Heart right ventricle (tissue), 16 donors: ENCODE data around the gene NTSR1. TPM values are rescaled to one million over a fixed set of nuclear protein-coding genes. Genes with fewer than 3 reads are reported as not detected.

Source experiments
- ATAC-seq, 8 donors: fragments of 200-7000 bp; cut with Tn5 transposase; one replicate each; pipeline ENCODE4 v1.9.1; 2020; ENCODE audit warnings: mild to moderate bottlenecking in 8 of 8, moderate library complexity in 8 of 8, moderate number of reproducible peaks in 1 of 8
- DNase-seq, 2 donors: peaks; one replicate each; pipeline ENCODE4 v3.0.0-alpha.2; 2020
- H3K27ac ChIP-seq, 10 donors: fragments of 200-600 bp; sonication (generic) in 2 of 10; one replicate each; pipeline versions ENCODE4 v1.5.0 to v1.8.0; 2020 to 2022; ENCODE audit warnings: mild to moderate bottlenecking in 3 of 10
- H3K27me3 ChIP-seq, 7 donors: fragments of 200-600 bp; one replicate each; pipeline ENCODE4 v1.8.0; 2021 to 2022; ENCODE audit warnings: mild to moderate bottlenecking in 2 of 7
- H3K36me3 ChIP-seq, 9 donors: fragments of 200-600 bp; sonication (generic) in 1 of 9; one replicate each; pipeline versions ENCODE4 v1.5.0 to v1.8.0; 2020 to 2022; ENCODE audit warnings: mild to moderate bottlenecking in 2 of 9
- H3K4me1 ChIP-seq, 9 donors: fragments of 200-600 bp; sonication (generic) in 1 of 9; one replicate each; pipeline versions ENCODE4 v1.5.0 to v1.8.0; 2020 to 2022; ENCODE audit warnings: mild to moderate bottlenecking in 4 of 9
- H3K4me3 ChIP-seq, 10 donors: fragments of 200-600 bp; sonication (generic) in 2 of 10; one replicate each; pipeline versions ENCODE4 v1.5.0 to v1.8.0; 2020 to 2022; ENCODE audit warnings: mild to moderate bottlenecking in 7 of 10, moderate library complexity in 2 of 10
- H3K9me3 ChIP-seq, 11 donors: fragments of 200-600 bp in 10 of 11; sonication (generic) in 2 of 11; one replicate each; pipeline versions ENCODE4 v1.5.0 to v1.8.0; 2013 to 2022; ENCODE audit warnings: mild to moderate bottlenecking in 2 of 11, control low read depth in 1 of 11, moderate library complexity in 1 of 11
- WGBS, 2 donors: extraction: QIAGEN DNeasy Blood & Tissue Kit; methylation state at CpG; one replicate each; pipeline ENCODE4 v1.1.7; 2013; ENCODE audit warnings: inconsistent platforms in 1 of 2; 5-methylcytosine and 5-hydroxymethylcytosine counted together
- intact Hi-C, 10 donors: fragments of 100-400 bp; cut with DNase I; formaldehyde crosslinking; loops; one replicate each; pipeline versions ENCODE4 v1.11.1 to v1.14.2; 2022
- polyA plus RNA-seq, 2 donors: library from polyadenylated mRNA; stranded (reverse); fragments of 200-250 nt; gene quantifications; one replicate each; pipeline ENCODE4 v1.2.3, GENCODE V29; 2013
- total RNA-seq, 10 donors: library from RNA; stranded (reverse); fragmentation: NEBNext Ultra II Directional in 3 of 10; extraction: Animal tissue kit (Norgen Biotek cat#: 25700) in 3 of 10; gene quantifications; one replicate each; pipeline versions ENCODE4 v1.2.1 to v1.2.4, GENCODE V29; 2021 to 2023
- TF ChIP-seq, protein P1 (sequence below), 9 donors: fragments of 200-600 bp; sonication (generic) in 2 of 9; IDR thresholded peaks; one replicate each; pipeline versions ENCODE4 v1.5.0 to v1.8.0; 2021 to 2022; ENCODE audit warnings: antibody characterized with exemption in 9 of 9, mild to moderate bottlenecking in 5 of 9, moderate library complexity in 1 of 9
- donor health status: Arrhythmogenic right ventricular cardiomyopathy.
- donor health status: ischemic (EF 13 %, LVEDD 7.1; RV severe dilation, severe dysfunction).
- donor health status: healthy with polysubstance abuse.
- donor health status: DM: no; HTN: yes; CAD: no.
- donor health status: DM: no; HTN: no; CAD: no.
- donor health status: ischemic (EF 25% LVEDD 6.9; RV normal size, moderate dysfunction).
- donor health status: ischemic (EF 25% LVEDD 5.7; RV mildly dilated, moderate dysfunction).
- donor health status: healthy.
- donor health status: DM: yes; HTN: yes; CAD: no.
- donor health status: Ischemic cardiomyopathy.
- donor health status: ischemic (EF 35%, LVEDD 5.7; RV mildly dilated, moderate dysfunction).
- donor health status: nonischemic (EF 11% LVEDD 7.7; RV severe dilation, severe dysfunction).
- donor health status: DM: yes; HTN: yes; CAD: no.
- donor health status: PGD.
- donor health status: ischemic (EF 29% LVEDD 5.4; RV normal size, mild dysfunction).
- donor health status: nonischemic (EF 23%, LVEDD 6.1; RV moderate dilation, normal function).

NTSR1 gene
- total and polyA plus RNA-seq, 12 donors = 0.08 TPM; not detected in 10

DNA sequence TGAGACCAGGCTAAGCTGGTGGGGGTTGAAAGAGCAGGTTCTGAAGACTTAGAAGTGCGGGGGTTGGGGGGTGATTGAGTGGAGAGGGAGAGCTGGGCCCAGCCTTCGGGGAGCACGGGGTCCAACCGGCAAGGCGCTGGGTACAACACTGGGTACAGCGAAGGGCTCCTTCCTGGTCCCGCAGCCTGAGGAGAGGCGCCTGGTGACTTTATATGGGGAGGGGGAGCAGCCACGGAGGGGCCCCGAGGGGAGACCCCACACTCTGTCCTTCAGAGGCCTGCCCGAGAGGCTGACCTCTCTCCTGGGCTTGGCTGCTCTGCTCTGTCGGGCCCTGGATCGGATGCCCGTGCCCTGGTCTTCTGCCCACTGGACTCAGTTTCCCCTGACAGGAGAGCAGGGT is 10.4 kb upstream of the NTSR1 start:
- ATAC-seq (no peak), DNase-seq (peak in 1 of 2 donors; percentile 5)
- no peaks in the 10 kb centered on the region for H3K9me3 ChIP-seq
- intact Hi-C loops = no loop called here
- peaks cover 0 to 18% (median 8%) of the 10 kb centered on the region in 7 donors for H3K27me3 ChIP-seq
- TF ChIP-seq, protein P1, sequence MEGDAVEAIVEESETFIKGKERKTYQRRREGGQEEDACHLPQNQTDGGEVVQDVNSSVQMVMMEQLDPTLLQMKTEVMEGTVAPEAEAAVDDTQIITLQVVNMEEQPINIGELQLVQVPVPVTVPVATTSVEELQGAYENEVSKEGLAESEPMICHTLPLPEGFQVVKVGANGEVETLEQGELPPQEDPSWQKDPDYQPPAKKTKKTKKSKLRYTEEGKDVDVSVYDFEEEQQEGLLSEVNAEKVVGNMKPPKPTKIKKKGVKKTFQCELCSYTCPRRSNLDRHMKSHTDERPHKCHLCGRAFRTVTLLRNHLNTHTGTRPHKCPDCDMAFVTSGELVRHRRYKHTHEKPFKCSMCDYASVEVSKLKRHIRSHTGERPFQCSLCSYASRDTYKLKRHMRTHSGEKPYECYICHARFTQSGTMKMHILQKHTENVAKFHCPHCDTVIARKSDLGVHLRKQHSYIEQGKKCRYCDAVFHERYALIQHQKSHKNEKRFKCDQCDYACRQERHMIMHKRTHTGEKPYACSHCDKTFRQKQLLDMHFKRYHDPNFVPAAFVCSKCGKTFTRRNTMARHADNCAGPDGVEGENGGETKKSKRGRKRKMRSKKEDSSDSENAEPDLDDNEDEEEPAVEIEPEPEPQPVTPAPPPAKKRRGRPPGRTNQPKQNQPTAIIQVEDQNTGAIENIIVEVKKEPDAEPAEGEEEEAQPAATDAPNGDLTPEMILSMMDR (IDR thresholded peaks at IDR 0.05) = no peak
- no peak overlapping the region for H3K4me3 ChIP-seq
- no peaks in the 10 kb centered on the region for H3K36me3 ChIP-seq
- H3K4me1 ChIP-seq = peaks cover 0 to 2% (median 0%) of the 10 kb centered on the region in 9 donors
- WGBS, 2 donors = 92 to 93% methylated on average over 14 of the region's 14 CpGs
- H3K27ac ChIP-seq = no peak overlapping the region

DNA sequence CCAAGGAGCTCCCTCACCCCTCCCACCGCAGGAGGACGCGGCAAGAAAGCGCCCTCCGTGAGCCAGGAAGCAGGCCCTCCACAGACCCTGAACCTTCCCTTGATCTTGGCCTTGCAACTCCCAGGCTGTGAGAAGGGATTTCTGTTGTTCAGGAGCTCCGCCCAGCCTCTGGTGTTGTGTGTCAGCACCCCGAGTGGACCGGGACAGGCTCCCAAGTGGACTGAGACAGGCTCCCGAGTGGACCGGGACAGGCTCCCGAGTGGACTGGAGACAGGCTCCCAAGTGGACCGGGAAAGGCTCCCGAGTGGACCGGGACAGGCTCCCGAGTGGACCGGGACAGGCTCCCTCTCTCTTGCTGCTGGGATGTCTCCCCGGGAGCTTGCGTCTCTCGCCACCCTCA is 9.3 kb upstream of the NTSR1 start:
- Histone ChIP-seq H3K27ac (no peak overlapping the region), H3K4me1 (peaks cover 0 to 12% (median 3%) of the 10 kb centered on the region in 9 donors), H3K9me3 (no peaks in the 10 kb centered on the region), H3K27me3 (peaks cover 0 to 8% (median 1%) of the 10 kb centered on the region in 7 donors), H3K36me3 (no peaks in the 10 kb centered on the region), H3K4me3 (no peak overlapping the region)
- WGBS, 2 donors = 90 to 91% methylated on average over 19 of the region's 19 CpGs
- ATAC-seq = no peak
- intact Hi-C loops = no loop called here
- TF ChIP-seq, protein P1 (IDR thresholded peaks at IDR 0.05) = no peak
- DNase-seq = no peak

DNA sequence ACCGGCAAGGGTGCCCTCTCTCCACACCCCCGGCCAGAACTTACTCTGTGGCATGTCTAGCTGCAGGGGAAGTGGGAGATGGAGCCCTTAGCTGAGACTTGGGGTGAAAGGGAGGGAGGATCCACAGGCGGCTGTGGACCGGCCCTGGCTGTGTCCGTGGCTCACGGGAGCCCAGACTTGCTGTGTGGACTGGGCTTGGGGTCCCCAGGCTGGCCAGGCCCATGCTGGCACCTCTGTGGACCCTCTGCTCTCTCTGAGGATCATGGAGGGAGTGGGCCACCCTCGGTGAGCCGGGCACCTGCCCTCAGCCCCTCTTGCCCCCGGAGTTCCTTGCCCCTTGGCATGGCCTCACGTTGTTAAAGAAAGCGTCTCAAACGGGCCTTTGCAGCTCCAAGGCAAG is 8.9 kb upstream of the NTSR1 start:
- H3K27ac ChIP-seq = no peak overlapping the region
- H3K4me3 ChIP-seq = no peak overlapping the region
- no peaks in the 10 kb centered on the region for H3K9me3 ChIP-seq
- DNase-seq (peak in 1 of 2 donors; percentile 3), ATAC-seq (no peak)
- TF ChIP-seq, protein P1 (IDR thresholded peaks at IDR 0.05) = no peak
- peaks cover 3 to 17% (median 7%) of the 10 kb centered on the region in 9 donors for H3K4me1 ChIP-seq
- peaks cover 0 to 3% (median 0%) of the 10 kb centered on the region in 7 donors for H3K27me3 ChIP-seq
- H3K36me3 ChIP-seq = no peaks in the 10 kb centered on the region
- WGBS, 2 donors = 87 to 93% methylated on average over 12 of the region's 12 CpGs
- intact Hi-C loops = no loop called here

DNA sequence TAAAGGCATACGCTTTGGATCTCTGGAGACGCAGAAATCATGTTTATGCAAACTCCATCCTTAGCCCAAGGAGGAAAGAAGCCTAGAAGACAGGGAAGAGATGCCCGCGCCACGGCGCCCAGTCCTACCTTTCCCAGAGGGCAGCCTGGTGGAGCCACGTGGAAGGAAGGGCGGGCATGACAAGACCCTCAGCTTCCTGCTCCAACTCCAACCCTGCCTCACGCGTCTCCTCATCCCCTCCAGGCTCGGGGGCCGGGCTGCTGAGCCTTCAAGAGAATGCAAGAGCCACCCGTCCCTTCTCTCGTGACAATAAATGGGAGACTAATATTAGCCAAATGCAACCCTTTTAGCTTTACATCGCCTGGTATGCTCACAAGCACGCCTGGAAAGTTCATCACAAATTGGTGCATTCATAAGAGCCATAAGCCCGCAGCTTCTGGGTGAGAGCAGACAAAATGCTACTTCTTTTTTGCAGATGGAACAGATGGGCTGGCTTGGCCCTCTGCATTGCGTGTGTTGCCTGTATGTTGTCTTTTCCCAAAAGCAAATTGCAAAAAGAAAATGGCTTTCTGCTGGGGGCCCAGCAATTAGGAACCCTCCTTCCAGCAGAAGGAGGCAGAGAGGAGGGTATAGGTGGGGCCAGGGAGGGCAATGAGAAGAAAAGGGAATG is 8.2 kb upstream of the NTSR1 start:
- H3K4me3 ChIP-seq = no peak overlapping the region
- no peaks in the 10 kb centered on the region for H3K9me3 ChIP-seq
- no peak overlapping the region for H3K27ac ChIP-seq
- DNase-seq (peak in 1 of 2 donors; percentile 2), ATAC-seq (no peak)
- WGBS, 2 donors = 88% methylated on average over 18 of the region's 18 CpGs
- intact Hi-C loops = no loop called here
- peaks cover 5 to 21% (median 9%) of the 10 kb centered on the region in 9 donors for H3K4me1 ChIP-seq
- H3K36me3 ChIP-seq = no peaks in the 10 kb centered on the region
- no peaks in the 10 kb centered on the region for H3K27me3 ChIP-seq
- TF ChIP-seq, protein P1 (IDR thresholded peaks at IDR 0.05) = no peak
